ENCODE measurements around the gene GRIK3.
A peak's percentile ranks its signal among the peaks of the same experiment; 100 is the strongest.

The GRIK3 gene

GRCh38 chr1:36839485-36839884 lies 194.8 kb downstream of the GRIK3 start:
- no peak overlapping the region for H3K4me3 ChIP-seq (ENCODE audit: low read depth, low read length)
- H3K9ac ChIP-seq (ENCODE audit: low read length): peak overlapping the region; percentile 11
- DNase-seq: no peak
- no peak overlapping the region for H3K4me2 ChIP-seq (ENCODE audit: low read length)
- no peak overlapping the region for H2AFZ ChIP-seq (ENCODE audit: insufficient read depth, low read length, poor library complexity)
- H3K14ac ChIP-seq (ENCODE audit: low read length): no peak overlapping the region
- H4K8ac ChIP-seq (ENCODE audit: low read depth, low read length): no peak overlapping the region
- H3K79me1 ChIP-seq (ENCODE audit: low read length): no peaks in the 10 kb centered on the region
- no peak overlapping the region for H4K12ac ChIP-seq (ENCODE audit: low read depth, low read length)
- H3K18ac ChIP-seq (ENCODE audit: low read length): no peak overlapping the region
- no peak overlapping the region for H2AK5ac ChIP-seq (ENCODE audit: low read length)
- H3K27ac ChIP-seq (ENCODE audit: low read depth, low read length): no peak overlapping the region
- no peak overlapping the region for H2BK120ac ChIP-seq (ENCODE audit: insufficient read depth, low read length, poor library complexity)
- no peak overlapping the region for H3K23ac ChIP-seq (ENCODE audit: low read length)
- no peaks in the 10 kb centered on the region for H3K27me3 ChIP-seq (ENCODE audit: insufficient read depth, low read length)
- WGBS (ENCODE audit: extremely low coverage, insufficient coverage, insufficient read length): no CpG with 5 or more reads among the region's 2 CpGs
- H2BK5ac ChIP-seq (ENCODE audit: low read depth, low read length, poor library complexity): no peak overlapping the region
- H3K4ac ChIP-seq (ENCODE audit: low read depth, low read length): no peak overlapping the region
- H3K9me3 ChIP-seq (ENCODE audit: insufficient read depth, low read depth, low read length): peaks cover 1% of the 10 kb centered on the region
- no peaks in the 10 kb centered on the region for H3K36me3 ChIP-seq (ENCODE audit: control insufficient read depth in 1 of 2, insufficient read depth in 2 of 2, low read length in 2 of 2)
- no peaks in the 10 kb centered on the region for H3K79me2 ChIP-seq (ENCODE audit: control insufficient read depth, insufficient read depth, low read length, poor library complexity)
- no peak overlapping the region for H2BK12ac ChIP-seq (ENCODE audit: low read length)
- no peak overlapping the region for H4K91ac ChIP-seq (ENCODE audit: low read depth, low read length)
- H3K4me1 ChIP-seq (ENCODE audit: control insufficient read depth in 1 of 2, insufficient read depth in 2 of 2, low read length in 2 of 2): peaks cover 0 to 6% of the 10 kb centered on the region in 2 experiments

DNA sequence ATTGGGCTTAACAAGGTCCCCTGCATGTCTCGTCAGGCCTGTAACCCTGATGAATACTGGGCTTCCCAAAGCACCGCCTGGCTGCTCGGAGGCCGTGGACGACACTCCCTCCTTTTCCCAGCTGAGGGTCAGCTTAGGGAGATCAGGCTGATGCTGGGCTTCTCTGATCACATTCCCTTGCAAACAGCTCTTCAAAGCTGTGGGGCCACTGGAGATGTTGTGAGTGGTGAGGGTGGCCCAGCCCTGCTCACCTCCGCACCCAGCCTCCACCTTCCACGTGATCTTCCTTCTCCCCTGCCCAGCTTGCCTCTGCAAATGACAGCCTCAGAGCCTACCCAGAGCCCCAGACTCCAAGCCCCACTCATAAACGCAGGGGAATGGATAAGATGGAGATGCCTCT lies 195.4 kb downstream of the GRIK3 start:
- H3K79me2 ChIP-seq (ENCODE audit: control insufficient read depth, insufficient read depth, low read length, poor library complexity): no peaks in the 10 kb centered on the region
- no peak overlapping the region for H3K14ac ChIP-seq (ENCODE audit: low read length)
- no CpG with 5 or more reads among the region's 8 CpGs for WGBS (ENCODE audit: extremely low coverage, insufficient coverage, insufficient read length)
- no peak overlapping the region for H2AFZ ChIP-seq (ENCODE audit: insufficient read depth, low read length, poor library complexity)
- no peak overlapping the region for H4K91ac ChIP-seq (ENCODE audit: low read depth, low read length)
- H4K12ac ChIP-seq (ENCODE audit: low read depth, low read length): no peak overlapping the region
- DNase-seq: no peak
- H2BK120ac ChIP-seq (ENCODE audit: insufficient read depth, low read length, poor library complexity): no peak overlapping the region
- peaks cover 0 to 7% of the 10 kb centered on the region in 2 experiments for H3K4me1 ChIP-seq (ENCODE audit: control insufficient read depth in 1 of 2, insufficient read depth in 2 of 2, low read length in 2 of 2)
- H3K18ac ChIP-seq (ENCODE audit: low read length): no peak overlapping the region
- H3K27me3 ChIP-seq (ENCODE audit: insufficient read depth, low read length): no peaks in the 10 kb centered on the region
- H2BK5ac ChIP-seq (ENCODE audit: low read depth, low read length, poor library complexity): no peak overlapping the region
- no peak overlapping the region for H2AK5ac ChIP-seq (ENCODE audit: low read length)
- H2BK12ac ChIP-seq (ENCODE audit: low read length): no peak overlapping the region
- no peak overlapping the region for H3K4ac ChIP-seq (ENCODE audit: low read depth, low read length)
- no peak overlapping the region for H3K9ac ChIP-seq (ENCODE audit: low read length)
- H3K9me3 ChIP-seq (ENCODE audit: insufficient read depth, low read depth, low read length): peaks cover 1% of the 10 kb centered on the region
- no peak overlapping the region for H3K4me3 ChIP-seq (ENCODE audit: low read depth, low read length)
- H3K27ac ChIP-seq (ENCODE audit: low read depth, low read length): no peak overlapping the region
- H3K36me3 ChIP-seq (ENCODE audit: control insufficient read depth in 1 of 2, insufficient read depth in 2 of 2, low read length in 2 of 2): no peaks in the 10 kb centered on the region
- H3K23ac ChIP-seq (ENCODE audit: low read length): no peak overlapping the region
- H3K79me1 ChIP-seq (ENCODE audit: low read length): no peaks in the 10 kb centered on the region
- H3K4me2 ChIP-seq (ENCODE audit: low read length): no peak overlapping the region
- no peak overlapping the region for H4K8ac ChIP-seq (ENCODE audit: low read depth, low read length)

DNA sequence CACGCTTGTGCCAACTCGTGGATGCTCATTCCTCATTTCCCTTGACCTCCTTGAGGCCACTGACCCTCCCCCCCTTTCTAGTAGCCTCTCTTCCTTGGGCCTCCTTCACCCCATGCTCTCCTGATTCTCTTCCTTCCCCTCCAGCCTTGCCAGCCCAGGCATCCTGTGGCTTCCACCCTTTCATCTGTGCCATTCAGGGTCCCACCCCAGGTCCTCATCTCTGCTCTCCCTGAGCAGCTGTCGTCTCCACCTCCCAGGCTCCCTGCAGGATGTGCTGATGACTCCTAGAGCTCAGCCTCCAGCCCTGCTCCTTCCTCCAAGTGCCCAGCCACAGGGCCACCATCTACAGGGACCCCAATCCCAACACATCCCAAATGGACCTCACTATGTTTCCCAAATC lies 197.4 kb downstream of the GRIK3 start:
- no peak overlapping the region for H2BK12ac ChIP-seq (ENCODE audit: low read length)
- no peak for DNase-seq
- H3K14ac ChIP-seq (ENCODE audit: low read length): no peak overlapping the region
- H3K27ac ChIP-seq (ENCODE audit: low read depth, low read length): no peak overlapping the region
- H3K4ac ChIP-seq (ENCODE audit: low read depth, low read length): no peak overlapping the region
- H3K9me3 ChIP-seq (ENCODE audit: insufficient read depth, low read depth, low read length): peaks cover 1% of the 10 kb centered on the region
- H2BK5ac ChIP-seq (ENCODE audit: low read depth, low read length, poor library complexity): no peak overlapping the region
- no peaks in the 10 kb centered on the region for H3K27me3 ChIP-seq (ENCODE audit: insufficient read depth, low read length)
- H3K4me1 ChIP-seq (ENCODE audit: control insufficient read depth in 1 of 2, insufficient read depth in 2 of 2, low read length in 2 of 2): peaks cover 0 to 7% of the 10 kb centered on the region in 2 experiments
- no peak overlapping the region for H3K4me2 ChIP-seq (ENCODE audit: low read length)
- H3K36me3 ChIP-seq (ENCODE audit: control insufficient read depth in 1 of 2, insufficient read depth in 2 of 2, low read length in 2 of 2): no peaks in the 10 kb centered on the region
- no peaks in the 10 kb centered on the region for H3K79me2 ChIP-seq (ENCODE audit: control insufficient read depth, insufficient read depth, low read length, poor library complexity)
- H2AFZ ChIP-seq (ENCODE audit: insufficient read depth, low read length, poor library complexity): no peak overlapping the region
- H3K4me3 ChIP-seq (ENCODE audit: low read depth, low read length): no peak overlapping the region
- H3K18ac ChIP-seq (ENCODE audit: low read length): no peak overlapping the region
- H2AK5ac ChIP-seq (ENCODE audit: low read length): no peak overlapping the region
- WGBS (ENCODE audit: extremely low coverage, insufficient coverage, insufficient read length): no CpG with 5 or more reads among the region's 3 CpGs
- H2BK120ac ChIP-seq (ENCODE audit: insufficient read depth, low read length, poor library complexity): no peak overlapping the region
- H4K12ac ChIP-seq (ENCODE audit: low read depth, low read length): no peak overlapping the region
- no peak overlapping the region for H3K23ac ChIP-seq (ENCODE audit: low read length)
- no peaks in the 10 kb centered on the region for H3K79me1 ChIP-seq (ENCODE audit: low read length)
- no peak overlapping the region for H3K9ac ChIP-seq (ENCODE audit: low read length)
- no peak overlapping the region for H4K91ac ChIP-seq (ENCODE audit: low read depth, low read length)
- H4K8ac ChIP-seq (ENCODE audit: low read depth, low read length): no peak overlapping the region

GRCh38 chr1:36836196-36836883 lies 198.0 kb downstream of the GRIK3 start:
- WGBS (ENCODE audit: extremely low coverage, insufficient coverage, insufficient read length): no CpG with 5 or more reads among the region's 11 CpGs
- Histone ChIP-seq H4K12ac (ENCODE audit: low read depth, low read length) (no peak overlapping the region), H4K8ac (ENCODE audit: low read depth, low read length) (no peak overlapping the region), H3K4me3 (ENCODE audit: low read depth, low read length) (no peak overlapping the region), H2AFZ (ENCODE audit: insufficient read depth, low read length, poor library complexity) (no peak overlapping the region), H3K9me3 (ENCODE audit: insufficient read depth, low read depth, low read length) (peaks cover 1% of the 10 kb centered on the region), H2BK12ac (ENCODE audit: low read length) (no peak overlapping the region), H2BK120ac (ENCODE audit: insufficient read depth, low read length, poor library complexity) (no peak overlapping the region), H3K4me1 (ENCODE audit: control insufficient read depth in 1 of 2, insufficient read depth in 2 of 2, low read length in 2 of 2) (peaks cover 0 to 7% of the 10 kb centered on the region in 2 experiments), H3K27ac (ENCODE audit: low read depth, low read length) (no peak overlapping the region), H2AK5ac (ENCODE audit: low read length) (no peak overlapping the region), H3K23ac (ENCODE audit: low read length) (no peak overlapping the region), H3K14ac (ENCODE audit: low read length) (no peak overlapping the region), H3K9ac (ENCODE audit: low read length) (no peak overlapping the region), H3K36me3 (ENCODE audit: control insufficient read depth in 1 of 2, insufficient read depth in 2 of 2, low read length in 2 of 2) (no peaks in the 10 kb centered on the region), H3K18ac (ENCODE audit: low read length) (no peak overlapping the region), H2BK5ac (ENCODE audit: low read depth, low read length, poor library complexity) (no peak overlapping the region), H3K79me2 (ENCODE audit: control insufficient read depth, insufficient read depth, low read length, poor library complexity) (no peaks in the 10 kb centered on the region), H4K91ac (ENCODE audit: low read depth, low read length) (no peak overlapping the region), H3K27me3 (ENCODE audit: insufficient read depth, low read length) (no peaks in the 10 kb centered on the region), H3K4me2 (ENCODE audit: low read length) (no peak overlapping the region), H3K79me1 (ENCODE audit: low read length) (no peaks in the 10 kb centered on the region), H3K4ac (ENCODE audit: low read depth, low read length) (no peak overlapping the region)
- DNase-seq: no peak
